Uterus (tissue), 4 donors: Measurements from ENCODE around the gene PLEKHM1. TPM values are rescaled to one million over a fixed set of nuclear protein-coding genes. Genes with fewer than 3 reads are reported as not detected.
"Not testable (repeated sequence)": the region's sequence is repeated elsewhere in the genome, so short reads cannot be mapped to it uniquely, and the experiment has no call there.

Experiments used
- DNase-seq, 2 donors: peaks; one replicate each; pipeline ENCODE4 v3.0.0-alpha.2; 2019 to 2020
- H3K27ac ChIP-seq, 2 donors: fragments of 200-600 bp; sonication (generic); 1 replicate in 1 of 2; 2 replicates in 1 of 2; pipeline ENCODE4 v1.5.1; 2016 to 2018
- H3K27me3 ChIP-seq, 2 donors: fragments of 200-600 bp; sonication (generic); one replicate each; pipeline ENCODE4 v1.5.1; 2018 to 2019; ENCODE audit warnings: control low read depth in 1 of 2
- H3K36me3 ChIP-seq, 2 donors: fragments of 200-600 bp; sonication (generic); one replicate each; pipeline ENCODE4 v1.5.1; 2019; ENCODE audit warnings: control low read depth in 1 of 2
- H3K4me1 ChIP-seq, 2 donors: fragments of 200-600 bp; sonication (generic); one replicate each; pipeline ENCODE4 v1.5.1; 2018 to 2019; ENCODE audit warnings: control low read depth in 1 of 2
- H3K4me3 ChIP-seq, 2 donors: fragments of 200-600 bp; sonication (generic); 1 replicate in 1 of 2; 2 replicates in 1 of 2; pipeline ENCODE4 v1.5.1; 2018 to 2019; ENCODE audit warnings: mild to moderate bottlenecking in 1 of 2
- H3K9me3 ChIP-seq, 2 donors: fragments of 200-600 bp; sonication (generic); one replicate each; pipeline ENCODE4 v1.5.1; 2019; ENCODE audit warnings: control low read depth in 1 of 2
- CTCF ChIP-seq, 4 experiments: fragments of 200-600 bp in 2 of 4; fragments of 450-650 bp in 2 of 4; sonication (generic) in 2 of 4; IDR thresholded peaks; one replicate each; pipeline ENCODE4 v1.5.1; 2016 to 2019; ENCODE audit warnings: antibody characterized with exemption in 4 of 4, mild to moderate bottlenecking in 2 of 4, moderate library complexity in 1 of 4
- POLR2A ChIP-seq, 2 donors: fragments of 450-650 bp; IDR thresholded peaks; one replicate each; pipeline ENCODE4 v1.6.1; 2016; ENCODE audit warnings: antibody characterized with exemption in 2 of 2, mild to moderate bottlenecking in 1 of 2, moderate library complexity in 1 of 2
- intact Hi-C: fragments of 100-400 bp; cut with DNase I; formaldehyde crosslinking; loops from one replicate; pipeline ENCODE4 v1.15.1; 2023; ENCODE audit warnings: low total_unique reads
- total RNA-seq, 4 donors: library from RNA; depleted of rRNA in 3 of 4; stranded (reverse); fragments of >200 nt in 3 of 4; gene quantifications; one replicate each; pipeline versions ENCODE4 v1.1.0 to v1.2.4, GENCODE V29; 2014 to 2023
- donor health status: DM: yes; HTN: yes; CAD: no.

The PLEKHM1 gene
- total RNA-seq, 4 donors from 2014 or later: 6.9 to 107 (median 33.0) TPM

GRCh38 chr17:45444856-45445820 is 45.4 kb downstream of the PLEKHM1 start:
- H3K9me3 ChIP-seq, H3K27ac ChIP-seq, DNase-seq, H3K4me3 ChIP-seq, intact Hi-C loops, H3K36me3 ChIP-seq, H3K27me3 ChIP-seq, H3K4me1 ChIP-seq: not testable (repeated sequence)

GRCh38 chr17:45444301-45444700 is 46.2 kb downstream of the PLEKHM1 start:
- H3K9me3 ChIP-seq, H3K27me3 ChIP-seq, DNase-seq, H3K4me3 ChIP-seq, intact Hi-C loops, H3K4me1 ChIP-seq, H3K27ac ChIP-seq, H3K36me3 ChIP-seq: not testable (repeated sequence)

- DNase-seq, H3K4me1 ChIP-seq, intact Hi-C loops, H3K27me3 ChIP-seq, H3K9me3 ChIP-seq, H3K36me3 ChIP-seq, H3K27ac ChIP-seq, H3K4me3 ChIP-seq: not testable (repeated sequence)
These were observed 46.9 kb downstream of the PLEKHM1 start for GRCh38 chr17:45443371-45444260.

GRCh38 chr17:45441526-45442310 is 48.8 kb downstream of the PLEKHM1 start:
- no peaks in the 10 kb centered on the region for H3K36me3 ChIP-seq
- TF ChIP-seq CTCF (IDR thresholded peaks at IDR 0.05): no peak
- no peak for TF ChIP-seq POLR2A (IDR thresholded peaks at IDR 0.05)
- H3K27ac ChIP-seq: no peak overlapping the region
- H3K4me1 ChIP-seq: no peaks in the 10 kb centered on the region
- H3K9me3 ChIP-seq: no peaks in the 10 kb centered on the region
- intact Hi-C loops: no loop called here
- no peak for DNase-seq
- no peak overlapping the region for H3K4me3 ChIP-seq
- H3K27me3 ChIP-seq: no peaks in the 10 kb centered on the region

GRCh38 chr17:45440839-45441515 is 49.5 kb downstream of the PLEKHM1 start:
- H3K9me3 ChIP-seq, H3K27ac ChIP-seq, H3K4me3 ChIP-seq, H3K4me1 ChIP-seq, H3K36me3 ChIP-seq, H3K27me3 ChIP-seq, DNase-seq, intact Hi-C loops: not testable (repeated sequence)

GRCh38 chr17:45440161-45440778 is 50.3 kb downstream of the PLEKHM1 start:
- no peak for DNase-seq
- no peaks in the 10 kb centered on the region for H3K36me3 ChIP-seq

More at GRCh38 chr17:45440161-45440778, 50.3 kb downstream of the PLEKHM1 start:
- TF ChIP-seq CTCF (IDR thresholded peaks at IDR 0.05) (no peak), POLR2A (IDR thresholded peaks at IDR 0.05) (no peak)
- Histone ChIP-seq H3K27me3 (no peaks in the 10 kb centered on the region), H3K27ac (no peak overlapping the region), H3K4me3 (no peak overlapping the region), H3K9me3 (no peaks in the 10 kb centered on the region), H3K4me1 (no peaks in the 10 kb centered on the region)
- intact Hi-C loops: no loop called here
